MG63 (cell line): ENCODE measurements around the gene LHX3. TPM values are rescaled to one million over a fixed set of nuclear protein-coding genes. Genes with fewer than 3 reads are reported as not detected.

Source experiments
- DNase-seq: peaks from one replicate; pipeline ENCODE4 v3.0.0-alpha.2; 2020
- H3K27me3 ChIP-seq: fragments of 250-450 bp; sonication (Bioruptor Pico); 2 replicates; pipeline ENCODE4 v1.5.1; 2020; ENCODE audit warnings: mild to moderate bottlenecking, moderate library complexity
- H3K36me3 ChIP-seq: fragments of 250-450 bp; sonication (Bioruptor Pico); 2 replicates; pipeline ENCODE4 v1.5.1; 2020; ENCODE audit warnings: mild to moderate bottlenecking, moderate library complexity
- H3K4me3 ChIP-seq: fragments of 250-450 bp; sonication (Bioruptor Pico); 2 replicates; pipeline ENCODE4 v1.5.1; 2020; ENCODE audit warnings: mild to moderate bottlenecking, moderate library complexity
- H3K9me3 ChIP-seq: fragments of 250-450 bp; sonication (Bioruptor Pico); 2 replicates; pipeline ENCODE4 v1.5.1; 2020; ENCODE audit warnings: mild to moderate bottlenecking, moderate library complexity
- total RNA-seq: library from RNA; depleted of rRNA; stranded (reverse); fragments of >200 nt; shearing (Covaris generic); gene quantifications from 2 replicates; pipeline ENCODE4 v1.2.3, GENCODE V29; 2014; ENCODE audit warnings: low replicate concordance; rRNA removed

Gene LHX3
- total RNA-seq, result not detected in 2 replicates

GRCh38 chr9:136204838-136205706 lies at the start of gene LHX3:
Gene LHX3 (minus strand): TSS chr9:136205128. CDS start chr9:136205012, 116 bp downstream.
- no peaks in the 10 kb centered on the region for H3K9me3 ChIP-seq
- H3K4me3 ChIP-seq, result no peak within 1 kb of the TSS
- H3K27me3 ChIP-seq, result peaks cover 37% of the 10 kb centered on the region
- H3K36me3 ChIP-seq, result peaks cover 2% of the 10 kb centered on the region; the same call in 1 of the 2 replicates
- DNase-seq, result no peak

DNA sequence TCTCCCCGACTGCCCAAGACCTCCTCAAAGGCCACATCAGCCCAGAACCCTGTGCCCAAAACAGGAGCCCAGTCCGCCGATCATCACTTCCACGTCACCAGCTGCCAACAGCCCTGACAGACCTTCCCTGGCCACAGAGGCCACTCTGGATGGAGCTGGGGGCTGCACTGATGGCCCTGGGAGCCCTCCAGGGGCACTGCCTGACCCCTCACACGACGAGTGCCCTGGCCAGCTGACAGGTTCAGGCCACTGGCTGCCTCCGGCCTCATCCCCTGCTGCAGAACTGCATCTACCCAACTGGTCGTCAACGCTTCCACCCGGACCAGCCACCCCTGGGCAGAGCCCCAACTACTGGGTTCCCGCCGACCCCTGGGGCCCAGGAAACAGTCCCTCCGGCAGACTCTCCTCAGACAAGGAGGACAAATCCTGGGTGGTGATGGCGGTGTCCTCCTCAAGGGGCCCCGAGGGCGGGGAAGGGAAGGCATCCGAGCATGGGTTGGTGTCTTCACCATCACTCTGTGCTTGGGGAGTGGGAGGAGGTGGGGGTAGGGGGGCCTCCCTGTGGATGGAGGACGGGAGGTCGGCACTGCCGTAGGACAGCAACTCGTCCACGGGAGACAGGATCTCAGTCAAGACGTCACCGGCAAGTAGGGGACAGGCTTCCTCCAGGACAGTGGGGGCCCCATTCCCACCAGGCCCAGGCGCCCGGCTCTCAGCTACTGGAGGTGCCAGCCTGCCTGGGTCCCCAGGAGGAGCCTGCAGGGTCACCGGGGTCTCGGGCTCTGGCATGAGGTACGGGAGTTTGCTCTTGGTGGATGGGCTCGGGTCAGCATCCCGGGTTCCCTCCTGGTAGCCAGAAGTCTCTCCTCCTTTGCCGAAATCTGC lies 48.6 kb upstream of the LHX3 start:
- no peaks in the 10 kb centered on the region for H3K27me3 ChIP-seq
- H3K36me3 ChIP-seq, result no peaks in the 10 kb centered on the region
- no peak for DNase-seq
- no peak overlapping the region for H3K4me3 ChIP-seq
- H3K9me3 ChIP-seq, result no peaks in the 10 kb centered on the region

- no peak for DNase-seq
- no peak overlapping the region for H3K4me3 ChIP-seq
- H3K27me3 ChIP-seq, result no peaks in the 10 kb centered on the region
Observed at GRCh38 chr9:136252846-136253245, 47.9 kb upstream of the LHX3 start.

GRCh38 chr9:136252281-136252680 lies 47.4 kb upstream of the LHX3 start:
- Histone ChIP-seq H3K27me3 (no peaks in the 10 kb centered on the region), H3K4me3 (no peak overlapping the region), H3K36me3 (no peaks in the 10 kb centered on the region), H3K9me3 (no peaks in the 10 kb centered on the region)
- no peak for DNase-seq

More at GRCh38 chr9:136252846-136253245, 47.9 kb upstream of the LHX3 start:
- Histone ChIP-seq H3K36me3 (no peaks in the 10 kb centered on the region), H3K9me3 (no peaks in the 10 kb centered on the region)

- Histone ChIP-seq H3K27me3 (no peaks in the 10 kb centered on the region), H3K36me3 (no peaks in the 10 kb centered on the region), H3K9me3 (no peaks in the 10 kb centered on the region), H3K4me3 (no peak overlapping the region)
- no peak for DNase-seq
Observed at GRCh38 chr9:136251264-136252115, 46.6 kb upstream of the LHX3 start.

DNA sequence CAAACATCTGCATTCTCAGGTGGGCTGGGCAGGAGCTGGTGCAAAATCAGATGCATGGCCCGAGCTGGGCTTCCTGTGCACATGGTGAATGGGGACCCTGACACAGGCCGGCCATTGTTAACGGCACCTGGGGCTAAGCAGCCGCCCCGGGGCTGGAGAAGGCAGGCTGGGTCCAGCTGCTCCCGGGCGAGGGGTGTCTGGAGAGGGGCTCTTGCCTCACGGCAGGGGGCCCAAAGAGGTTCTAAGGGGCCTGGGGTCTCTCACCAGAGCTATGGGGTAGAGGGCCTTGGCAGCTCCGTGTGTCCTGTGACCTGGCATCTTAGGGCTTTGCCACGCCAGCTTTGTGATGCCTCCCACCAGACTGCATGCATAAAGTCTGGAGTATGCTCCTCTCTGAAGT lies 45.7 kb upstream of the LHX3 start:
- H3K36me3 ChIP-seq, result no peaks in the 10 kb centered on the region
- no peaks in the 10 kb centered on the region for H3K27me3 ChIP-seq
- no peaks in the 10 kb centered on the region for H3K9me3 ChIP-seq
- H3K4me3 ChIP-seq, result no peak overlapping the region
- no peak for DNase-seq

- no peak for DNase-seq
- Histone ChIP-seq H3K27me3 (no peaks in the 10 kb centered on the region), H3K36me3 (no peaks in the 10 kb centered on the region), H3K4me3 (no peak overlapping the region), H3K9me3 (no peaks in the 10 kb centered on the region)
Observed at GRCh38 chr9:136249877-136250559, 45.1 kb upstream of the LHX3 start.

DNA sequence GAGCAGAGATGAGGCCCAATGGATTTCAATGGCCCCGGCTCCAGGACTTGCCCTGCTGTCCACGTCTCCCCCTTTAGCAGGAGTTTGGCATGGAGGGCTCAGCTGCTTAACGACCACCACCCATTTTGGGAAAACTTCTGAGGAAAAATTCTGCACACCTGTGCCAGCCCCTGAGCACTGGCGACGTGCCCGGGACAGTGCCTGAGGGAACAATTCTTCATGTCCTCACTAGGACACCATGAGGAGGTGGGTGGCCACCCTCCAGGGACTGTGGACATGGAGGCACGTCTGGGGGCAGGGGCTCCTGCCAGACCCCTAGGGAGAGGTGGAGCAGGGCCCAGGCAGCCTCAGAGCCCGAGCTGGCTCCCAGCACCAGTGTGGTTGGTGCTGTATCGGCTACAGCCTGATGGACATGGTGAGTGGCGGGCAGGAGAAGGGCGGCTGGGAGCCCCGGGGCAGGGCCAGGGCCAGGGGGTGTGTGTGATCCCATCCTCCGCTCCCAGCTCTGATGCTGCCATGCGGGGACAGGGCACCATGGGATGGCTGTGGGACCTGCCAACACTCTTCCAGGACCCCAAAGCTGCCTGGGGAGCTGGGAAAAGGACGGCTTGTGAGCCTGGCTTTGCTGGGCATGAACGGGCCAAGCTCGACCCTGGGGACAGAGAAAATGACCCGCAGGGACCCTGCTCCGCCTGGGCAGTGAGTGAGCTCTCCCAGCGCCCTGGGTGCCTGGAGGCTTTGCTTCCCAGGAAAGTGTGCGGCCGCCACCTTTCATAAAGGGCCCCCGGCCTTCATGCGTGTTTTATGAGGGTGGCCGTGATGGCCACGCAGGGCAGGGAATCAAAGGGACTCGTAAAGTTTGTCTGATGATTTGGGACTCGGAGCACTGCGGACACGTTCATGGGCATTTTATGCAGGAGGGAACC lies 44.3 kb upstream of the LHX3 start:
- Histone ChIP-seq H3K4me3 (no peak overlapping the region), H3K36me3 (no peaks in the 10 kb centered on the region)
- no peak for DNase-seq

GRCh38 chr9:136247947-136248637 lies 43.2 kb upstream of the LHX3 start:
- no peaks in the 10 kb centered on the region for H3K27me3 ChIP-seq
- no peaks in the 10 kb centered on the region for H3K9me3 ChIP-seq
- no peak for DNase-seq
- no peak overlapping the region for H3K4me3 ChIP-seq
- H3K36me3 ChIP-seq, result peaks cover 5% of the 10 kb centered on the region; the same call in 1 of the 2 replicates

More for the DNA sequence above, 44.3 kb upstream of the LHX3 start:
- Histone ChIP-seq H3K27me3 (no peaks in the 10 kb centered on the region), H3K9me3 (no peaks in the 10 kb centered on the region)

GRCh38 chr9:136247551-136247916 lies 42.6 kb upstream of the LHX3 start:
- Histone ChIP-seq H3K4me3 (no peak overlapping the region), H3K9me3 (no peaks in the 10 kb centered on the region), H3K27me3 (no peaks in the 10 kb centered on the region), H3K36me3 (peaks cover 7% of the 10 kb centered on the region; the same call in 1 of the 2 replicates)
- no peak for DNase-seq

- DNase-seq, result no peak
Observed at GRCh38 chr9:136246849-136247550, 42.1 kb upstream of the LHX3 start.

GRCh38 chr9:136245219-136246150 lies 40.6 kb upstream of the LHX3 start, which contains the start of gene QSOX2:
Gene QSOX2 (minus strand): TSS chr9:136245812. CDS start chr9:136245803, 9 bp downstream.
- Histone ChIP-seq H3K9me3 (no peaks in the 10 kb centered on the region), H3K27me3 (no peaks in the 10 kb centered on the region), H3K4me3 (peak within 1 kb of the TSS; percentile 91), H3K36me3 (peaks cover 7% of the 10 kb centered on the region; the same call in 1 of the 2 replicates)
- DNase-seq, result peak; percentile 75

More at GRCh38 chr9:136246849-136247550, 42.1 kb upstream of the LHX3 start:
- Histone ChIP-seq H3K9me3 (no peaks in the 10 kb centered on the region), H3K4me3 (no peak overlapping the region), H3K36me3 (peaks cover 7% of the 10 kb centered on the region; the same call in 1 of the 2 replicates), H3K27me3 (no peaks in the 10 kb centered on the region)

DNA sequence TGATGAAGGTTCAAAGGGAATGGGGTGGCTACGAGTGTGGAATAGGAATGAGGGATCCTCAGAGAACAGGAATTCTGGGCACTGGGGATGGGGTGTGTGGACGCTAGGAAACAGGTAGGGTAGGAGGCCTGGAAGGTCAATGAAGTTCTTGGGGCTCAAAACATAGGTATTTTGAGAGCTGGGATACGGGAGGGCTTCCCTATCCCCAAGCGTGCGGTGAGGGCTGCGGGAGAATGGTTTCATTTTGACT lies 40.0 kb upstream of the LHX3 start:
- DNase-seq, result no peak
- Histone ChIP-seq H3K9me3 (no peaks in the 10 kb centered on the region), H3K4me3 (peak overlapping the region; percentile 91), H3K36me3 (peaks cover 7% of the 10 kb centered on the region; the same call in 1 of the 2 replicates), H3K27me3 (no peaks in the 10 kb centered on the region)
